ENCODE measurements around the gene PHLDB1. TPM values are rescaled to one million over a fixed set of nuclear protein-coding genes. Genes with fewer than 3 reads are reported as not detected.
"Not testable (repeated sequence)": the region's sequence is repeated elsewhere in the genome, so short reads cannot be mapped to it uniquely, and the experiment has no call there.

Gene PHLDB1
- total RNA-seq, 1 donor from 2014 or later, result 120 TPM

GRCh38 chr11:118609380-118610224, 2.2 kb downstream of the PHLDB1 start:
- Mint-ChIP-seq H3K4me1 (peaks cover 59% of the 10 kb centered on the region), H3K27me3 (ENCODE audit: low read depth) (peaks cover 45% of the 10 kb centered on the region)
- DNase-seq (ENCODE audit: low read depth, low spot score), result no peak

DNA sequence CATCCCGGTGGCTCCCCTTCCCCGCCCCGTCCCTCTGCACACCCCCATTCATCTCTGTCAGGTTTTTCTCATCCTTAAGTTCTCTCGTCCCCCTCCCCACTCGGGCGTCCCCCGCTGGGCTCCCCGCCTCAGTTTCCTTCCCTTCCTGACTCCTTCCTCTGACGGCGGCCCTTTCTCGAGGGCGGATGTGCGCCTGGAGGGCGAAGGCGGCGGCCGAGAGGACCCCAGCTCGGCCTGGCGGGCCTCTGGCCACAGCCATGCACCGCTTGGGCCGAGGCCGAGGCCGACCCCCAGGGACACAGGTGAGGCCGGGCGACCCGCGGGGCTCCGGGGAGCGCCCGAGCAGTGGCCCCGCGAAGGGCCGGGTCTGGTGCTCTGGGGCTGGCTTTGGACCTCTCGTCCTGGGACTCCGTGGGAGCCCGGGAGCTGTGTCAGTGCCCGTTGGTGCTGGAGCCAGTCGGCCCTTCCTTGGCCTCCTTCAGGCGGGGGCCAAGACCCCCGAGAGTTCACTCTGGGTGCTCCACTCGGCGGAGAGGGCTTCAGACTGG, 2.9 kb downstream of the PHLDB1 start:
- DNase-seq (ENCODE audit: low read depth, low spot score), result no peak
- Mint-ChIP-seq H3K4me1 (peaks cover 59% of the 10 kb centered on the region), H3K9me3 (no peaks in the 10 kb centered on the region), H3K27ac (ENCODE audit: unreplicated experiment) (no peak overlapping the region), H3K4me3 (peak overlapping the region; percentile 71), H3K36me3 (ENCODE audit: low read depth) (peaks cover 3% of the 10 kb centered on the region), H3K27me3 (ENCODE audit: low read depth) (peaks cover 45% of the 10 kb centered on the region)
- no peak for TF ChIP-seq CTCF (conservative IDR thresholded peaks at IDR 0.05)

More at GRCh38 chr11:118609380-118610224, 2.2 kb downstream of the PHLDB1 start:
- Mint-ChIP-seq H3K4me3 (peak overlapping the region; percentile 89), H3K9me3 (no peaks in the 10 kb centered on the region), H3K27ac (ENCODE audit: unreplicated experiment) (peak overlapping the region; percentile 73), H3K36me3 (ENCODE audit: low read depth) (peaks cover 3% of the 10 kb centered on the region)
- TF ChIP-seq CTCF (conservative IDR thresholded peaks at IDR 0.05), result no peak

DNA sequence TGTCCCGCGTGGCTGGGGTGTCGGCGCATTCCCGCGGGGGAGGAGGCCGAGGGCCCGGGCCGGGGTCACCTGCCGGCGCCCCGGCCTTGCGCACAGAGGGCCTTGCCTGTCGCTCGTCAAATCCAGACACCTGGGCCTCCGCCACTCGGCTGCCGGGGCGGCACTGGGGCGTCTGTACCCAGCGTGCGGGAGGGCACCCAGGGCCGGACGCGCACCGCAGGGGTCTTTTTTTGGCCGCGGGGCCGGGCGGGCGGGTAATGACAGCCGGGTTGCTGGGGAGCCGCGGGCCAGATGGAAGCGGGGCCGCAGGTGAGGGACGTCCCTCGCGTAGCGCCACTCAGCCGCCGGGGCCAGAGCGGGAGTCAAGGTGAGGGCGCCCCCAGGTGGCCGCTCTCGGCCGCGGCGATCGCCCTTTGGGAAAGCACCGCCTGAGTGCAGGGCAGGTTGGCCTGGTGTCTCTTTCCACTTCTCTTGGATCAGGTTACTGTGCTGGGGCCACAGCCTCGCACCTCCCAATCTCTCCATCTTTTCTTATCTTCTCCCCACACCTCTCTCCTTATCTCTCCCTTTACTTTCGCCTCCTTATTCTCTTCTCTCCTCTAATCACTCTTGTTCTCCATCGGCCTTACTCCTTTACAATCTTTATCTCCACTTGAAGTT, 3.5 kb downstream of the PHLDB1 start:
- peaks cover 59% of the 10 kb centered on the region for H3K4me1 Mint-ChIP-seq
- DNase-seq (ENCODE audit: low read depth, low spot score), result peak; percentile 76
- H3K36me3 Mint-ChIP-seq (ENCODE audit: low read depth), result peaks cover 3% of the 10 kb centered on the region
- peaks cover 45% of the 10 kb centered on the region for H3K27me3 Mint-ChIP-seq (ENCODE audit: low read depth)
- TF ChIP-seq CTCF (conservative IDR thresholded peaks at IDR 0.05), result peak; percentile 88
- no peaks in the 10 kb centered on the region for H3K9me3 Mint-ChIP-seq
- H3K4me3 Mint-ChIP-seq, result peak overlapping the region; percentile 52
- no peak overlapping the region for H3K27ac Mint-ChIP-seq (ENCODE audit: unreplicated experiment)

- H3K4me1 Mint-ChIP-seq, result peaks cover 59% of the 10 kb centered on the region
- H3K36me3 Mint-ChIP-seq (ENCODE audit: low read depth); H3K27ac Mint-ChIP-seq (ENCODE audit: unreplicated experiment); H3K9me3 Mint-ChIP-seq; DNase-seq (ENCODE audit: low read depth, low spot score): not testable (repeated sequence)
- peaks cover 42% of the 10 kb centered on the region for H3K27me3 Mint-ChIP-seq (ENCODE audit: low read depth)
- peak overlapping the region; percentile 52 for H3K4me3 Mint-ChIP-seq
Observed at GRCh38 chr11:118611433-118611795, 4.0 kb downstream of the PHLDB1 start.

GRCh38 chr11:118612378-118612777, 5.0 kb downstream of the PHLDB1 start:
- no peaks in the 10 kb centered on the region for H3K9me3 Mint-ChIP-seq
- DNase-seq (ENCODE audit: low read depth, low spot score), result no peak
- H3K36me3 Mint-ChIP-seq (ENCODE audit: low read depth), result peaks cover 6% of the 10 kb centered on the region
- TF ChIP-seq CTCF (conservative IDR thresholded peaks at IDR 0.05), result no peak
- H3K27ac Mint-ChIP-seq (ENCODE audit: unreplicated experiment), result no peak overlapping the region
- peak overlapping the region; percentile 74 for H3K4me3 Mint-ChIP-seq
- peaks cover 62% of the 10 kb centered on the region for H3K4me1 Mint-ChIP-seq
- peaks cover 36% of the 10 kb centered on the region for H3K27me3 Mint-ChIP-seq (ENCODE audit: low read depth)

Measured in neural crest cell (in vitro differentiated cells).